Fibroblast of lung (primary cell): ENCODE results near the gene G6PD.
"Not testable (repeated sequence)": the region's sequence is repeated elsewhere in the genome, so short reads cannot be mapped to it uniquely, and the experiment has no call there.

Experiments
- EZH2 ChIP-seq: IDR thresholded peaks from 2 replicates; pipeline ENCODE4 v1.5.1; 2012; ENCODE audit warnings: low read length, control low read depth, mild to moderate bottlenecking; ENCODE audit errors: missing control alignments
- TF ChIP-seq, protein P1 (sequence below), 2 donors: IDR thresholded peaks in 1 of 2; conservative IDR thresholded peaks in 1 of 2; 1 replicate in 1 of 2; 2 replicates in 1 of 2; pipeline ENCODE4 v1.5.1; 2011 to 2012; ENCODE audit warnings: low read length in 2 of 2, control low read depth in 1 of 2, inconsistent platforms in 1 of 2, low read depth in 1 of 2, mild to moderate bottlenecking in 1 of 2

DNA sequence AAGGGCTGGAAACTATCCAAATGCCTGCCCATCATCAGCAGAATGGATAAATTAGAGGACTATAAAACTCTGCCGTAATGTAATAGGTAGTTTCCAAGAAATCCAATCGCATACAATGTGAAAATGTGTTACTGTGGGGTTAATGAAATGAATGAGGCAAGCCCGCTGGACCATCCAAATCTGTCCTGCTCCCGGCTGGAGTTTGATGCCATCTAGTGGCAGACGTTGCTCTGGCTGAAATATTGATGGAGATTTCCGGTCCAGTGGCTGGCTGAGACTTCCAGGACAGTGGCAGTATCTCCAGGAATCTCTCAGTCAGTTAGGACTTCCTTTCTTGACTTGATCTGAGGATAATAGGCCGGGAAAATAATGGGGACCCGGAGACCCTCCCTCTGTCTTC, 36.3 kb upstream of the G6PD start:
- TF ChIP-seq, protein P1, sequence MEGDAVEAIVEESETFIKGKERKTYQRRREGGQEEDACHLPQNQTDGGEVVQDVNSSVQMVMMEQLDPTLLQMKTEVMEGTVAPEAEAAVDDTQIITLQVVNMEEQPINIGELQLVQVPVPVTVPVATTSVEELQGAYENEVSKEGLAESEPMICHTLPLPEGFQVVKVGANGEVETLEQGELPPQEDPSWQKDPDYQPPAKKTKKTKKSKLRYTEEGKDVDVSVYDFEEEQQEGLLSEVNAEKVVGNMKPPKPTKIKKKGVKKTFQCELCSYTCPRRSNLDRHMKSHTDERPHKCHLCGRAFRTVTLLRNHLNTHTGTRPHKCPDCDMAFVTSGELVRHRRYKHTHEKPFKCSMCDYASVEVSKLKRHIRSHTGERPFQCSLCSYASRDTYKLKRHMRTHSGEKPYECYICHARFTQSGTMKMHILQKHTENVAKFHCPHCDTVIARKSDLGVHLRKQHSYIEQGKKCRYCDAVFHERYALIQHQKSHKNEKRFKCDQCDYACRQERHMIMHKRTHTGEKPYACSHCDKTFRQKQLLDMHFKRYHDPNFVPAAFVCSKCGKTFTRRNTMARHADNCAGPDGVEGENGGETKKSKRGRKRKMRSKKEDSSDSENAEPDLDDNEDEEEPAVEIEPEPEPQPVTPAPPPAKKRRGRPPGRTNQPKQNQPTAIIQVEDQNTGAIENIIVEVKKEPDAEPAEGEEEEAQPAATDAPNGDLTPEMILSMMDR (conservative IDR thresholded peaks at IDR 0.05 in 1 of 2, IDR thresholded peaks at IDR 0.05 in 1 of 2; ENCODE audit: low read depth in 1 of 2, low read length in 2 of 2), result not testable (repeated sequence)
- not testable (repeated sequence) for TF ChIP-seq EZH2
